ENCODE data around the gene SUMF2. TPM values are rescaled to one million over a fixed set of nuclear protein-coding genes. Genes with fewer than 3 reads are reported as not detected.

The SUMF2 gene
- total RNA-seq, 1 experiment from 2014 or later = 99.6 TPM

DNA sequence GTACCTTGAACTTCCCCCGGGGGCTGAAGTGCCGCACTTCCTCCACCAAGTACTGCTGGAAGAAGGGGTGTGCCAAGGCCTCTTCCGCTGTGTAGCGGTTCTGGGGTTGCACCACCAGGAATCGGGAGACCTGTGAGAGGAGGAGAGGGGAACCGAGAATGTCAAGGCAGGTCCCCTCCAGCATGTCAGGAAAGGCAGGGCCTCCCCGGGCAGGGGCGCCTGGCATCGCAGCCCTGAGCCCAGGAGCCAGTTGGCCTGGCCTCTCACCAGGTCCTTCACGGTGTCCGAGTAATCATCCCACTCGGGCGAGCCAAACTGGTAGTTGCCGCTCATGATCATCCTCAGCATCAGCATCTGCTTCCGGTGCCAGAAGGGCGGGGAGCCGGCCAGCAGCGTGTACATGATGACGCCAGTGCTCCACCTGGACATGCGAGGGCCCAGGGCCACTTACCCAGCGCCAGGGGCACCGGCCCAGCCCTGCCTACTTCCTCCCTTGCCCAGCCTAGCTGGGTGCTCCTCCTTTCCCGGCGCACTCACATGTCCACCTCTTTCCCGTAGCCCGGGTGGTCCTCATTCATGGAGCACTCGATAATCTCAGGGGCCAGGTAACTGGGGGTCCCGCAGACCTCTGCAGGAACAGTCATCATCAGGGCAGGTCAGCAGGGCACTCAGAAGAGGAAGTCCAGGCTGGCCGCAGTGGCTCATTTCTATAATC lies 17.7 kb downstream of the SUMF2 start:
- POLR2A ChIA-PET = no interaction called here
- CTCF ChIA-PET = no interaction called here
- H3K4me1 Mint-ChIP-seq = no peaks in the 10 kb centered on the region

DNA sequence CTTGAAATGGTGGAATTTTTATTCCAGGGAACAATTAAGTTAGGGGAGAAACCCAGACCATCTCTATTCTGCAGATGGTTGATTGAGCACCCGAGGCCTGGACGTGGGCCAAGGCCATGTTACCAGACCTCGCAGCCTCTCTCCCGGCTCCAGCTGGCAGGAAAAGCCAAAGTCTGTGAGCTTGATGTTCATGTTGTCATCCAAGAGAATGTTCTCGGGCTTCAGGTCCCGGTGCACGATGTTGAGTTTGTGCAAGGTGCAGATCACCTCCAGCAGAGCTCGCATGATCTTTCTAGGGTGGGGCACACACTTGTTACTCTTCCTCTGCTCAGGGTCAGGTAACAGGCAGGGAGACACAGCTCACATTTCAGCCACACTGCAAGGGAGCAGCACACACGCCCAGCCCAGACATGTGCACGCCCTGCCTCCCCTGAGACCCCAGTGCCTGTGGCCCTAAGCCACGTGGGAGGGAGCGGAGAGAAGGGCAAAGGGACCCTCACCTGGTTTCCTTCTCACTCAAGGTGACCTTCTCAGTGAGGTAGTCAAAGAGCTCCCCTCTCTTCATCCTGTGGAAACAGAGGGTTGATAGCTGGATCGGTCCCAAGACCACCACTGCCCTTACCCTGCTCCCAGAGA lies 19.2 kb downstream of the SUMF2 start:
- ATAC-seq (no peak), DNase-seq (ENCODE audit: low spot score) (no peak)
- Mint-ChIP-seq H3K4me1 (no peaks in the 10 kb centered on the region), H3K9me3 (no peaks in the 10 kb centered on the region), H3K4me3 (no peak overlapping the region), H3K36me3 (peaks cover 26% of the 10 kb centered on the region), H3K27ac (no peak overlapping the region), H3K27me3 (ENCODE audit: low read depth) (no peaks in the 10 kb centered on the region)
- ChIA-PET CTCF (interaction anchor here (1.0 to 1.4 kb wide), 3 partner anchors 9 to 119 kb away, joined by 3 to 11 read pairs (median 4); partner anchors contain the start of gene PHKG1), POLR2A (interaction anchor here (1.0 kb wide), 1 partner anchor 8 kb away, joined by 4 read pairs; no protein-coding TSS in a partner anchor)
- TF ChIP-seq ZBTB21 (CRISPR knock-in tag; IDR thresholded peaks at IDR 0.05; ENCODE audit: borderline replicate concordance) = no peak
- TF ChIP-seq ZNF396 (CRISPR knock-in tag; IDR thresholded peaks at IDR 0.05; ENCODE audit: borderline replicate concordance) = no peak
- TF ChIP-seq SMAD4 (CRISPR knock-in tag; IDR thresholded peaks at IDR 0.05) = no peak
- TF ChIP-seq, protein P1, sequence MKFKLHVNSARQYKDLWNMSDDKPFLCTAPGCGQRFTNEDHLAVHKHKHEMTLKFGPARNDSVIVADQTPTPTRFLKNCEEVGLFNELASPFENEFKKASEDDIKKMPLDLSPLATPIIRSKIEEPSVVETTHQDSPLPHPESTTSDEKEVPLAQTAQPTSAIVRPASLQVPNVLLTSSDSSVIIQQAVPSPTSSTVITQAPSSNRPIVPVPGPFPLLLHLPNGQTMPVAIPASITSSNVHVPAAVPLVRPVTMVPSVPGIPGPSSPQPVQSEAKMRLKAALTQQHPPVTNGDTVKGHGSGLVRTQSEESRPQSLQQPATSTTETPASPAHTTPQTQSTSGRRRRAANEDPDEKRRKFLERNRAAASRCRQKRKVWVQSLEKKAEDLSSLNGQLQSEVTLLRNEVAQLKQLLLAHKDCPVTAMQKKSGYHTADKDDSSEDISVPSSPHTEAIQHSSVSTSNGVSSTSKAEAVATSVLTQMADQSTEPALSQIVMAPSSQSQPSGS (CRISPR knock-in tag; IDR thresholded peaks at IDR 0.05; ENCODE audit: borderline replicate concordance, low read depth) = no peak
- TF ChIP-seq CREM (CRISPR knock-in tag; IDR thresholded peaks at IDR 0.05) = no peak
- TF ChIP-seq SMAD3 (CRISPR knock-in tag; IDR thresholded peaks at IDR 0.05; ENCODE audit: borderline replicate concordance) = no peak
- TF ChIP-seq, protein P2, sequence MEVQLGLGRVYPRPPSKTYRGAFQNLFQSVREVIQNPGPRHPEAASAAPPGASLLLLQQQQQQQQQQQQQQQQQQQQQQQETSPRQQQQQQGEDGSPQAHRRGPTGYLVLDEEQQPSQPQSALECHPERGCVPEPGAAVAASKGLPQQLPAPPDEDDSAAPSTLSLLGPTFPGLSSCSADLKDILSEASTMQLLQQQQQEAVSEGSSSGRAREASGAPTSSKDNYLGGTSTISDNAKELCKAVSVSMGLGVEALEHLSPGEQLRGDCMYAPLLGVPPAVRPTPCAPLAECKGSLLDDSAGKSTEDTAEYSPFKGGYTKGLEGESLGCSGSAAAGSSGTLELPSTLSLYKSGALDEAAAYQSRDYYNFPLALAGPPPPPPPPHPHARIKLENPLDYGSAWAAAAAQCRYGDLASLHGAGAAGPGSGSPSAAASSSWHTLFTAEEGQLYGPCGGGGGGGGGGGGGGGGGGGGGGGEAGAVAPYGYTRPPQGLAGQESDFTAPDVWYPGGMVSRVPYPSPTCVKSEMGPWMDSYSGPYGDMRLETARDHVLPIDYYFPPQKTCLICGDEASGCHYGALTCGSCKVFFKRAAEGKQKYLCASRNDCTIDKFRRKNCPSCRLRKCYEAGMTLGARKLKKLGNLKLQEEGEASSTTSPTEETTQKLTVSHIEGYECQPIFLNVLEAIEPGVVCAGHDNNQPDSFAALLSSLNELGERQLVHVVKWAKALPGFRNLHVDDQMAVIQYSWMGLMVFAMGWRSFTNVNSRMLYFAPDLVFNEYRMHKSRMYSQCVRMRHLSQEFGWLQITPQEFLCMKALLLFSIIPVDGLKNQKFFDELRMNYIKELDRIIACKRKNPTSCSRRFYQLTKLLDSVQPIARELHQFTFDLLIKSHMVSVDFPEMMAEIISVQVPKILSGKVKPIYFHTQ (CRISPR knock-in tag; IDR thresholded peaks at IDR 0.05) = no peak
- TF ChIP-seq ZNF423 (CRISPR knock-in tag; IDR thresholded peaks at IDR 0.05) = no peak
- no peak for TF ChIP-seq ZNF317 (CRISPR knock-in tag; IDR thresholded peaks at IDR 0.05; ENCODE audit: borderline replicate concordance, low read depth)
- TF ChIP-seq, protein P3, sequence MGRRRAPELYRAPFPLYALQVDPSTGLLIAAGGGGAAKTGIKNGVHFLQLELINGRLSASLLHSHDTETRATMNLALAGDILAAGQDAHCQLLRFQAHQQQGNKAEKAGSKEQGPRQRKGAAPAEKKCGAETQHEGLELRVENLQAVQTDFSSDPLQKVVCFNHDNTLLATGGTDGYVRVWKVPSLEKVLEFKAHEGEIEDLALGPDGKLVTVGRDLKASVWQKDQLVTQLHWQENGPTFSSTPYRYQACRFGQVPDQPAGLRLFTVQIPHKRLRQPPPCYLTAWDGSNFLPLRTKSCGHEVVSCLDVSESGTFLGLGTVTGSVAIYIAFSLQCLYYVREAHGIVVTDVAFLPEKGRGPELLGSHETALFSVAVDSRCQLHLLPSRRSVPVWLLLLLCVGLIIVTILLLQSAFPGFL (CRISPR knock-in tag; IDR thresholded peaks at IDR 0.05; ENCODE audit: borderline replicate concordance) = no peak

More for the DNA sequence above, 17.7 kb downstream of the SUMF2 start:
- TF ChIP-seq, protein P4, sequence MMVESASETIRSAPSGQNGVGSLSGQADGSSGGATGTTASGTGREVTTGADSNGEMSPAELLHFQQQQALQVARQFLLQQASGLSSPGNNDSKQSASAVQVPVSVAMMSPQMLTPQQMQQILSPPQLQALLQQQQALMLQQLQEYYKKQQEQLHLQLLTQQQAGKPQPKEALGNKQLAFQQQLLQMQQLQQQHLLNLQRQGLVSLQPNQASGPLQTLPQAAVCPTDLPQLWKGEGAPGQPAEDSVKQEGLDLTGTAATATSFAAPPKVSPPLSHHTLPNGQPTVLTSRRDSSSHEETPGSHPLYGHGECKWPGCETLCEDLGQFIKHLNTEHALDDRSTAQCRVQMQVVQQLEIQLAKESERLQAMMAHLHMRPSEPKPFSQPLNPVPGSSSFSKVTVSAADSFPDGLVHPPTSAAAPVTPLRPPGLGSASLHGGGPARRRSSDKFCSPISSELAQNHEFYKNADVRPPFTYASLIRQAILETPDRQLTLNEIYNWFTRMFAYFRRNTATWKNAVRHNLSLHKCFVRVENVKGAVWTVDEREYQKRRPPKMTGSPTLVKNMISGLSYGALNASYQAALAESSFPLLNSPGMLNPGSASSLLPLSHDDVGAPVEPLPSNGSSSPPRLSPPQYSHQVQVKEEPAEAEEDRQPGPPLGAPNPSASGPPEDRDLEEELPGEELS (CRISPR knock-in tag; IDR thresholded peaks at IDR 0.05) = no peak
- TF ChIP-seq ZNF317 (CRISPR knock-in tag; IDR thresholded peaks at IDR 0.05; ENCODE audit: borderline replicate concordance, low read depth) (no peak), RORB (CRISPR knock-in tag; IDR thresholded peaks at IDR 0.05) (no peak), TP53 (CRISPR knock-in tag; IDR thresholded peaks at IDR 0.05) (no peak)
- TF ChIP-seq, protein P5, sequence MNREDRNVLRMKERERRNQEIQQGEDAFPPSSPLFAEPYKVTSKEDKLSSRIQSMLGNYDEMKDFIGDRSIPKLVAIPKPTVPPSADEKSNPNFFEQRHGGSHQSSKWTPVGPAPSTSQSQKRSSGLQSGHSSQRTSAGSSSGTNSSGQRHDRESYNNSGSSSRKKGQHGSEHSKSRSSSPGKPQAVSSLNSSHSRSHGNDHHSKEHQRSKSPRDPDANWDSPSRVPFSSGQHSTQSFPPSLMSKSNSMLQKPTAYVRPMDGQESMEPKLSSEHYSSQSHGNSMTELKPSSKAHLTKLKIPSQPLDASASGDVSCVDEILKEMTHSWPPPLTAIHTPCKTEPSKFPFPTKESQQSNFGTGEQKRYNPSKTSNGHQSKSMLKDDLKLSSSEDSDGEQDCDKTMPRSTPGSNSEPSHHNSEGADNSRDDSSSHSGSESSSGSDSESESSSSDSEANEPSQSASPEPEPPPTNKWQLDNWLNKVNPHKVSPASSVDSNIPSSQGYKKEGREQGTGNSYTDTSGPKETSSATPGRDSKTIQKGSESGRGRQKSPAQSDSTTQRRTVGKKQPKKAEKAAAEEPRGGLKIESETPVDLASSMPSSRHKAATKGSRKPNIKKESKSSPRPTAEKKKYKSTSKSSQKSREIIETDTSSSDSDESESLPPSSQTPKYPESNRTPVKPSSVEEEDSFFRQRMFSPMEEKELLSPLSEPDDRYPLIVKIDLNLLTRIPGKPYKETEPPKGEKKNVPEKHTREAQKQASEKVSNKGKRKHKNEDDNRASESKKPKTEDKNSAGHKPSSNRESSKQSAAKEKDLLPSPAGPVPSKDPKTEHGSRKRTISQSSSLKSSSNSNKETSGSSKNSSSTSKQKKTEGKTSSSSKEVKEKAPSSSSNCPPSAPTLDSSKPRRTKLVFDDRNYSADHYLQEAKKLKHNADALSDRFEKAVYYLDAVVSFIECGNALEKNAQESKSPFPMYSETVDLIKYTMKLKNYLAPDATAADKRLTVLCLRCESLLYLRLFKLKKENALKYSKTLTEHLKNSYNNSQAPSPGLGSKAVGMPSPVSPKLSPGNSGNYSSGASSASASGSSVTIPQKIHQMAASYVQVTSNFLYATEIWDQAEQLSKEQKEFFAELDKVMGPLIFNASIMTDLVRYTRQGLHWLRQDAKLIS (CRISPR knock-in tag; IDR thresholded peaks at IDR 0.05; ENCODE audit: borderline replicate concordance) = no peak
- TF ChIP-seq, protein P6, sequence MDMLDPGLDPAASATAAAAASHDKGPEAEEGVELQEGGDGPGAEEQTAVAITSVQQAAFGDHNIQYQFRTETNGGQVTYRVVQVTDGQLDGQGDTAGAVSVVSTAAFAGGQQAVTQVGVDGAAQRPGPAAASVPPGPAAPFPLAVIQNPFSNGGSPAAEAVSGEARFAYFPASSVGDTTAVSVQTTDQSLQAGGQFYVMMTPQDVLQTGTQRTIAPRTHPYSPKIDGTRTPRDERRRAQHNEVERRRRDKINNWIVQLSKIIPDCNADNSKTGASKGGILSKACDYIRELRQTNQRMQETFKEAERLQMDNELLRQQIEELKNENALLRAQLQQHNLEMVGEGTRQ (CRISPR knock-in tag; IDR thresholded peaks at IDR 0.05) = no peak
- Mint-ChIP-seq H3K4me3 (no peak overlapping the region), H3K27ac (no peak overlapping the region), H3K9me3 (no peaks in the 10 kb centered on the region), H3K27me3 (ENCODE audit: low read depth) (no peaks in the 10 kb centered on the region), H3K36me3 (peaks cover 27% of the 10 kb centered on the region)
- DNase-seq (ENCODE audit: low spot score) = no peak
- no peak for ATAC-seq
